B cell (primary cell): Measurements from ENCODE around the gene CEP350. TPM values are rescaled to one million over a fixed set of nuclear protein-coding genes. Genes with fewer than 3 reads are reported as not detected.

Experiments
- ATAC-seq: fragments of 200-7000 bp; cut with Tn5 transposase; one replicate; pipeline ENCODE4 v1.10.0; 2021; ENCODE audit warnings: low read depth, mild to moderate bottlenecking, moderate number of reproducible peaks, moderate library complexity
- CTCF ChIA-PET: fragments of 350-600 bp; sonication (Branson Sonifier 250); formaldehyde crosslinking; loops from one replicate; lab custom pipeline; 2021; ENCODE audit warnings: antibody characterized with exemption, inconsistent platforms; lab: Charles Lee
- POLR2A ChIA-PET: fragments of 350-600 bp; sonication (Branson Sonifier 250); formaldehyde crosslinking; loops from one replicate; lab custom pipeline; 2021; ENCODE audit warnings: antibody characterized with exemption; lab: Charles Lee
- DNase-seq: peaks from one replicate; pipeline ENCODE4 v3.0.0; 2013
- H2AFZ ChIP-seq: 2 replicates; pipeline ENCODE4 v1.6.1; 2012; ENCODE audit warnings: mild to moderate bottlenecking, low read depth, low read length; ENCODE audit not compliant: insufficient read depth, poor library complexity, severe bottlenecking
- H3K27ac ChIP-seq, 2 donors: 1 replicate in 1 of 2; 2 replicates in 1 of 2; pipeline ENCODE4 v1.5.1; 2012 to 2013; ENCODE audit warnings: low read length in 2 of 2, mild to moderate bottlenecking in 2 of 2, moderate library complexity in 1 of 2
- H3K27me3 ChIP-seq, 4 experiments: fragments of 200-600 bp in 1 of 4; sonication (generic) in 1 of 4; replicated peaks in 1 of 4; 1 replicate in 2 of 4; 2 replicates in 2 of 4; pipeline versions ENCODE4 v1.6.1 to v1.7.0; 2013 to 2016; ENCODE audit warnings: low read length in 3 of 4, mild to moderate bottlenecking in 2 of 4, mixed read lengths in 1 of 4, moderate library complexity in 1 of 4; ENCODE audit not compliant: insufficient read depth in 4 of 4, control insufficient read depth in 3 of 4; ENCODE audit errors: control extremely low read depth in 1 of 4
- H3K36me3 ChIP-seq, 2 experiments: replicated peaks in 1 of 2; 1 replicate in 1 of 2; 2 replicates in 1 of 2; pipeline versions ENCODE4 v1.6.1 to v1.7.1; 2013; ENCODE audit warnings: low read length in 1 of 2; ENCODE audit not compliant: insufficient read depth in 2 of 2, control insufficient read depth in 1 of 2; ENCODE audit errors: control extremely low read depth in 1 of 2, extremely low read depth in 1 of 2
- H3K4me1 ChIP-seq, 2 donors: fragments of 200-600 bp in 1 of 2; sonication (generic) in 1 of 2; 1 replicate in 1 of 2; 2 replicates in 1 of 2; pipeline versions ENCODE4 v1.5.1 to v1.6.1; 2013 to 2017; ENCODE audit warnings: low read length in 2 of 2; ENCODE audit not compliant: control insufficient read depth in 2 of 2, insufficient read depth in 2 of 2
- H3K4me2 ChIP-seq: replicated peaks from 2 replicates; pipeline ENCODE3; 2012; ENCODE audit warnings: mild to moderate bottlenecking, low read depth, low read length; ENCODE audit not compliant: poor library complexity, severe bottlenecking
- H3K4me3 ChIP-seq, 5 experiments: fragments of 200-600 bp in 1 of 5; sonication (generic) in 1 of 5; 1 replicate in 3 of 5; 2 replicates in 2 of 5; pipeline versions ENCODE4 v1.5.1 to v1.7.0; 2011 to 2016; ENCODE audit warnings: low read length in 4 of 5, mild to moderate bottlenecking in 4 of 5, low read depth in 2 of 5, control low read depth in 1 of 5, moderate library complexity in 1 of 5; ENCODE audit not compliant: insufficient read depth in 1 of 5; ENCODE audit errors: control extremely low read depth in 1 of 5, extremely low read depth in 1 of 5
- H3K79me2 ChIP-seq: fragments of 200-600 bp; sonication (generic); one replicate; pipeline ENCODE4 v1.6.0; 2016; ENCODE audit warnings: low read length; ENCODE audit not compliant: control insufficient read depth, insufficient read depth
- H3K9ac ChIP-seq: fragments of 200-600 bp; sonication (generic); 2 replicates; pipeline ENCODE4 v1.6.1; 2017; ENCODE audit warnings: mild to moderate bottlenecking, low read length, moderate library complexity
- H3K9me3 ChIP-seq, 3 donors: one replicate each; pipeline versions ENCODE4 v1.6.1 to v1.7.1; 2013; ENCODE audit warnings: low read length in 2 of 3; ENCODE audit not compliant: control insufficient read depth in 2 of 3, insufficient read depth in 1 of 3; ENCODE audit errors: control extremely low read depth in 1 of 3
- H4K20me1 ChIP-seq: 2 replicates; pipeline ENCODE4 v1.6.0; 2012; ENCODE audit warnings: mild to moderate bottlenecking, low read length; ENCODE audit not compliant: insufficient read depth, control insufficient read depth, poor library complexity, severe bottlenecking
- H3K27ac Mint-ChIP-seq: one replicate; pipeline ENCODE4 v1.8.0; 2021; ENCODE audit warnings: mixed read lengths
- H3K27me3 Mint-ChIP-seq: one replicate; pipeline ENCODE4 v1.8.0; 2021; ENCODE audit warnings: mixed read lengths
- H3K4me1 Mint-ChIP-seq: one replicate; pipeline ENCODE4 v1.8.0; 2021; ENCODE audit warnings: mixed read lengths
- H3K4me3 Mint-ChIP-seq: one replicate; pipeline ENCODE4 v1.8.0; 2021; ENCODE audit warnings: mixed read lengths
- H3K9me3 Mint-ChIP-seq: one replicate; pipeline ENCODE4 v1.8.0; 2022; ENCODE audit warnings: mixed read lengths; ENCODE audit not compliant: insufficient read depth
- CTCF ChIP-seq: fragments of 200-600 bp; IDR thresholded peaks from one replicate; pipeline ENCODE4 v1.8.0; 2022; ENCODE audit warnings: antibody characterized with exemption, mild to moderate bottlenecking
- EZH2 ChIP-seq: IDR thresholded peaks from 2 replicates; pipeline ENCODE4 v1.6.1; 2012; ENCODE audit warnings: borderline replicate concordance, low read depth, mild to moderate bottlenecking, moderate library complexity, low read length; ENCODE audit not compliant: insufficient read depth, poor library complexity, severe bottlenecking
- WGBS: methylation state at CpG from one replicate; pipeline ENCODE4 v1.1.5; 2013; ENCODE audit warnings: missing lambda C conversion rate; ENCODE audit not compliant: insufficient coverage; 5-methylcytosine and 5-hydroxymethylcytosine counted together
- intact Hi-C: fragments of 100-400 bp; cut with micrococcal nuclease; formaldehyde crosslinking; loops from one replicate; pipeline ENCODE4 v1.10.0; 2022
- polyA plus RNA-seq: library from polyadenylated mRNA; depleted of rRNA; stranded (reverse); fragments of >200 nt; gene quantifications from 2 replicates; pipeline ENCODE4 v1.2.3, GENCODE V29; 2012
- total RNA-seq, 2 donors: library from RNA; stranded (reverse); fragments of 120-200 nt in 1 of 2; gene quantifications; 1 replicate in 1 of 2; 2 replicates in 1 of 2; pipeline versions ENCODE4 v1.2.3 to v1.2.4, GENCODE V29; 2013 to 2022

Gene CEP350
- total and polyA plus RNA-seq, 2 donors (not counting 1 experiment from before 2014, with no cell fraction given): 7.4 to 92.3 TPM

- H3K79me2 ChIP-seq: no peaks in the 10 kb centered on the region
- H3K4me1 Mint-ChIP-seq: no peaks in the 10 kb centered on the region
These were observed 78.8 kb downstream of the CEP350 start for GRCh38 chr1:180033390-180033789.

GRCh38 chr1:180040034-180040433 lies 85.4 kb downstream of the CEP350 start:
- Histone ChIP-seq H2AFZ (no peak overlapping the region), H3K9ac (no peak overlapping the region), H3K27me3 (no peaks in the 10 kb centered on the region), H3K9me3 (no peaks in the 10 kb centered on the region), H4K20me1 (no peaks in the 10 kb centered on the region), H3K36me3 (peaks cover 21 to 74% of the 10 kb centered on the region in 2 experiments), H3K4me2 (no peak overlapping the region), H3K4me1 (no peaks in the 10 kb centered on the region), H3K4me3 (no peak overlapping the region), H3K79me2 (no peaks in the 10 kb centered on the region), H3K27ac (no peak overlapping the region)
- 100% methylated on average over 1 of the region's 3 CpGs for WGBS
- H3K9me3 Mint-ChIP-seq: no peaks in the 10 kb centered on the region
- TF ChIP-seq CTCF (no peak), EZH2 (no peak)
- H3K27ac Mint-ChIP-seq: no peak overlapping the region
- ChIA-PET CTCF (no interaction called here), POLR2A (no interaction called here)
- no peak overlapping the region for H3K4me3 Mint-ChIP-seq
- DNase-seq (no peak), ATAC-seq (no peak)
- no peaks in the 10 kb centered on the region for H3K4me1 Mint-ChIP-seq
- intact Hi-C loops: no loop called here
- H3K27me3 Mint-ChIP-seq: no peaks in the 10 kb centered on the region

More at GRCh38 chr1:180033390-180033789, 78.8 kb downstream of the CEP350 start:
- no peak for TF ChIP-seq EZH2
- TF ChIP-seq CTCF: no peak
- Mint-ChIP-seq H3K4me3 (no peak overlapping the region), H3K27me3 (no peaks in the 10 kb centered on the region), H3K9me3 (no peaks in the 10 kb centered on the region), H3K27ac (no peak overlapping the region)
- ChIA-PET POLR2A (no interaction called here), CTCF (interaction anchor here (1.2 to 1.5 kb wide), 2 partner anchors 146 to 166 kb away, joined by 4 read pairs; no protein-coding TSS in a partner anchor)
- H3K9me3 ChIP-seq: no peaks in the 10 kb centered on the region
- no peaks in the 10 kb centered on the region for H3K27me3 ChIP-seq
- H2AFZ ChIP-seq: no peak overlapping the region
- H3K9ac ChIP-seq: no peak overlapping the region
- no peak for DNase-seq
- no peaks in the 10 kb centered on the region for H3K4me1 ChIP-seq
- H3K27ac ChIP-seq: no peak overlapping the region
- H3K4me2 ChIP-seq: no peak overlapping the region
- ATAC-seq: no peak
- H3K36me3 ChIP-seq: peaks cover 10 to 58% of the 10 kb centered on the region in 2 experiments
- H4K20me1 ChIP-seq: no peaks in the 10 kb centered on the region
- no CpG with 5 or more reads among the region's 1 CpG for WGBS
- no peak overlapping the region for H3K4me3 ChIP-seq
- intact Hi-C loops: no loop called here
